Common myeloid progenitor, CD34-positive (primary cell): ENCODE data around the gene HNRNPR. TPM values are rescaled to one million over a fixed set of nuclear protein-coding genes. Genes with fewer than 3 reads are reported as not detected.
A peak's percentile ranks its signal among the peaks of the same experiment; 100 is the strongest.

Source experiments
- CTCF ChIA-PET: fragments of 350-600 bp; sonication (Branson Sonifier 250); formaldehyde crosslinking; loops from one replicate; lab custom pipeline; 2021; ENCODE audit warnings: antibody characterized with exemption; lab: Charles Lee
- POLR2A ChIA-PET: fragments of 350-600 bp; sonication (Branson Sonifier 250); formaldehyde crosslinking; loops from one replicate; lab custom pipeline; 2021; ENCODE audit warnings: antibody characterized with exemption; lab: Charles Lee
- DNase-seq, 3 donors: peaks; one replicate each; pipeline versions ENCODE4 v3.0.0 to v3.0.0-alpha.2; 2013
- H3K27ac ChIP-seq, 2 experiments: 1 replicate in 1 of 2; 2 replicates in 1 of 2; pipeline ENCODE4 v1.7.0; 2013; ENCODE audit warnings: inconsistent platforms in 2 of 2, low read length in 2 of 2, mild to moderate bottlenecking in 2 of 2, low read depth in 1 of 2, moderate library complexity in 1 of 2; ENCODE audit not compliant: severe bottlenecking in 2 of 2, insufficient read depth in 1 of 2, poor library complexity in 1 of 2
- H3K27me3 ChIP-seq, 5 experiments: replicated peaks in 2 of 5; 1 replicate in 3 of 5; 2 replicates in 2 of 5; pipeline versions ENCODE4 v1.6.1 to v1.7.0; 2013; ENCODE audit warnings: low read length in 4 of 5, mild to moderate bottlenecking in 2 of 5, moderate library complexity in 2 of 5, inconsistent platforms in 1 of 5; ENCODE audit not compliant: insufficient read depth in 5 of 5, control insufficient read depth in 4 of 5
- H3K36me3 ChIP-seq, 4 experiments: 1 replicate in 2 of 4; 2 replicates in 2 of 4; pipeline versions ENCODE4 v1.6.1 to v1.7.0; 2013; ENCODE audit warnings: low read length in 3 of 4, control low read depth in 1 of 4, mild to moderate bottlenecking in 1 of 4; ENCODE audit not compliant: control insufficient read depth in 4 of 4, insufficient read depth in 4 of 4
- H3K4me1 ChIP-seq, 4 experiments: 1 replicate in 3 of 4; 2 replicates in 1 of 4; pipeline versions ENCODE4 v1.6.1 to v1.7.1; 2013; ENCODE audit warnings: low read length in 3 of 4, mild to moderate bottlenecking in 3 of 4, control low read depth in 1 of 4, inconsistent platforms in 1 of 4, moderate library complexity in 1 of 4; ENCODE audit not compliant: control insufficient read depth in 4 of 4, insufficient read depth in 4 of 4; ENCODE audit errors: control extremely low read depth in 1 of 4
- H3K4me3 ChIP-seq, 7 experiments: 1 replicate in 4 of 7; 2 replicates in 3 of 7; pipeline versions ENCODE4 v1.5.1 to v1.7.0; 2013; ENCODE audit warnings: mild to moderate bottlenecking in 7 of 7, low read length in 6 of 7, moderate library complexity in 6 of 7, inconsistent platforms in 2 of 7, low read depth in 2 of 7, control low read depth in 1 of 7; ENCODE audit not compliant: insufficient read depth in 4 of 7, control insufficient read depth in 1 of 7; ENCODE audit errors: extremely low read depth in 1 of 7
- H3K9me3 ChIP-seq, 5 experiments: 1 replicate in 4 of 5; 2 replicates in 1 of 5; pipeline versions ENCODE4 v1.6.1 to v1.7.1; 2013; ENCODE audit warnings: low read length in 4 of 5, mild to moderate bottlenecking in 2 of 5, inconsistent platforms in 1 of 5, low read depth in 1 of 5, moderate library complexity in 1 of 5; ENCODE audit not compliant: control insufficient read depth in 4 of 5, insufficient read depth in 2 of 5; ENCODE audit errors: control extremely low read depth in 1 of 5
- WGBS: methylation state at CpG from one replicate; pipeline ENCODE4 v1.1.5; 2013; ENCODE audit not compliant: insufficient coverage; 5-methylcytosine and 5-hydroxymethylcytosine counted together
- polyA plus RNA-seq: library from polyadenylated mRNA; unstranded; fragments of 120-200 nt; gene quantifications from one replicate; pipeline ENCODE4 v1.2.1, GENCODE V29; 2013

Gene HNRNPR
- 151 TPM for polyA plus RNA-seq

DNA sequence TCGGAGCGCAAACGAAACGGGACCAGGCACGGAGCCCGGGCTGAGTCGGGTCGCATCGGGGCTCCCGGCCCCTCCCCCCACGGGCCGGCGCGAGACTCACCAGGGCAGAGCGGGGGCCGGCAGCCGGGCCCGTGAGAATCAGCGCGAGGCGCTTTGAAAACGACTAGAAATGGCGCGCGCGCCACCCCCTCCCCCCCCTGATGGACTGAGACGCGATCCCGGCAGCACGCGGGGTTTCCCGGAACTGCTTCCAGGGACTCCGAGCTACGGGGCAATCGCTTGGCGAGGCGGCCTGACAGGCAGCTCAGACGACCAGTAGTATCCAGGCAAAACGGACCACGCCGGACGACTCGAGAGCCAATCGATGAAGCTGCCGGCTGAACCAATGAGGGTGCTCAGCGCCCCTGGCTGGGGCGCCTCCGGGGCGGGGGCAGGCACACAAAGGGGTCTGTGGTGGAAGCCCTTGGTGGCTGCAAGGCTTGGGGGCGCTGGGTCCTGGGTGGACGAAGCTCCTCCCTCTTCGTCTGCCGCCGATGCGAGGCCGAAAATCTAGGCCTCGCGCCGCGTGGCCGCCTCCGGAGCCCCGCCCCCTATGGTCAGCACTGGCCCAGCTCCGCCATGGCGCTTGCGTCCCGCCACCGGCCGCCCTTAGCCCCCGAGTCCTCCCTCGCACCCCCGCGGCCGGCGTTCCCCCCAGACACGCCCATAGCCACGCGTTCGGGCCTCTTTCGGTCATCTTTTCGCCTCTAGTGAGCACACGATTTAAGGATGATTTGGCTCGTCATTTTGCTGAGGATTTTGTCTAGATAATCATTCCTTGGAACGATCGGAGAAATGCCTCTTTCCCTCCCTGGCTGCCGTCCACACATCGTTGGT is at the start of gene HNRNPR:
Gene HNRNPR (minus strand): TSS at position 174 of the 876 bp plus-strand sequence. CDS start 3,276 bp downstream, outside the sequence.
- peaks cover 0 to 6% (median 0%) of the 10 kb centered on the region in 4 experiments for H3K36me3 ChIP-seq
- ChIA-PET POLR2A (interaction anchor here (0.6 to 1.8 kb wide), 9 partner anchors 9 to 656 kb away, joined by 3 to 21 read pairs (median 4); partner anchors contain the start of gene ZNF436), CTCF (interaction anchor here (0.6 to 1.7 kb wide), 12 partner anchors 10 to 153 kb away, joined by 3 to 6 read pairs (median 3); partner anchors contain the start of gene ZNF436)
- WGBS, result 0% methylated on average over 79 of the region's 87 CpGs
- peaks cover 22 to 44% (median 31%) of the 10 kb centered on the region in 4 experiments for H3K4me1 ChIP-seq
- peak within 1 kb of the TSS; percentile 77 to 94 (median 87) for H3K4me3 ChIP-seq
- DNase-seq, result peak; percentile 100
- peak within 1 kb of the TSS; percentile 84 to 93 for H3K27ac ChIP-seq
- no peaks in the 10 kb centered on the region for H3K27me3 ChIP-seq
- no peaks in the 10 kb centered on the region for H3K9me3 ChIP-seq

GRCh38 chr1:23393706-23394105 is 49.6 kb upstream of the HNRNPR start:
- Histone ChIP-seq H3K4me3 (no peak overlapping the region), H3K27me3 (no peaks in the 10 kb centered on the region), H3K36me3 (no peaks in the 10 kb centered on the region), H3K4me1 (peaks cover 0 to 7% (median 5%) of the 10 kb centered on the region in 4 experiments), H3K9me3 (no peaks in the 10 kb centered on the region), H3K27ac (no peak overlapping the region)
- no peak for DNase-seq
- ChIA-PET POLR2A (no interaction called here), CTCF (interaction anchor here (1.1 kb wide), 1 partner anchor 10 kb away, joined by 7 read pairs; no protein-coding TSS in a partner anchor)
- 98% methylated on average over 15 of the region's 15 CpGs for WGBS

DNA sequence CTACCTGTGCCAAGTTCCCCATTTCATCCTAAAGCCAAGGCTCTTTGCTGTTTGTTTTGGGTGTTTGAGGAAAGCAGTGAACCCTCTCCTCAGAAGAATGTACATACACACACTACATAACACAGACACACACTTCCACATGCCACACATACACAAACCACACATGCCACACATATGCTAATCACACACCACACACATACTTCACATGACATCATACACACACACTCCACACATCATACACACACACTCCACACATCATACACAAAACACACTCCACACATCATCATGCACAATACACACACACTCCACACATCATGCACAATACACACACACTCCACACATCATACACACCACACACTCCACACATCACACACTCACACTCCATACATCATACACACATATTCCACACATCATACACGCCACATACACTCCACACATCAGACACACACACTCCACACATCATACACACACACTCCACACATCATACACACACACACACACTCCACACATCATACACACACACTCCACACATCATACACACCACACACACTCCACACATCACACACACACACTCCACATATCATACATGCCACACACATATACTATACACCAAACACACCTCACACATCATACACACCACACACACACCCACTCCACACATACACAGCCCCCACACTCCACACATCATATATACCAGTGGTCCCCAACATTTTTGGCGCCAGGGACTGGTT is 48.2 kb upstream of the HNRNPR start:
- no peak overlapping the region for H3K4me3 ChIP-seq
- H3K36me3 ChIP-seq, result no peaks in the 10 kb centered on the region
- CTCF ChIA-PET, result interaction anchor here (0.7 to 1.5 kb wide), 2 partner anchors 10 to 12 kb away, joined by 3 read pairs; no protein-coding TSS in a partner anchor
- POLR2A ChIA-PET, result no interaction called here
- no peaks in the 10 kb centered on the region for H3K27me3 ChIP-seq
- H3K9me3 ChIP-seq, result no peaks in the 10 kb centered on the region
- WGBS, result 59% methylated on average over 1 of the region's 2 CpGs
- no peak overlapping the region for H3K27ac ChIP-seq
- peaks cover 0 to 7% (median 5%) of the 10 kb centered on the region in 4 experiments for H3K4me1 ChIP-seq
- DNase-seq, result peak in 1 of 3 donors; percentile 28

- no peaks in the 10 kb centered on the region for H3K27me3 ChIP-seq
- CTCF ChIA-PET, result interaction anchor here (0.6 to 3.2 kb wide), 5 partner anchors 14 to 108 kb away, joined by 3 to 18 read pairs (median 4); partner anchors contain the start of gene HNRNPR
- 59% methylated on average over 8 of the region's 9 CpGs for WGBS
Measured at GRCh38 chr1:23389837-23390321, 45.8 kb upstream of the HNRNPR start.

DNA sequence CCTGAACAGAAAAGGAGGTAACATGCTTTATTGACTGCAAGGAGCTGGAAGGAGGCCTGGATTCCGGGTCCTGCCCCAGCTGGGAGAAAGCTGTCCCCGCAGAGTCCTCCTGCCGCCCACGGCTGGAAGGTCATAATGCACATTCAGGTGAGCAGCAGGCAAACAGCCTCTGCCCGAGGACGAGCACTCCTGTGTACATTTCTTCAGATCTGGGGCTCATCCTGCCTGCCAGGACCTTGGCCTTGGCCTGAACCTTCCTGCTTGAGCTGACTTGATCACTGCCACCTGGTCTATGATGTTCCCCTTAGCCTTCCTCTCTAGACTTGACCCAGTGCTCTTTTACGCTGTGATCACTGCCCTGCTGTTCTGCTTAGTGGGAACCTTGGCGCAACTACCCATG is 43.4 kb upstream of the HNRNPR start:
- DNase-seq, result no peak
- Histone ChIP-seq H3K4me3 (no peak overlapping the region), H3K9me3 (no peaks in the 10 kb centered on the region), H3K4me1 (peaks cover 0 to 7% (median 5%) of the 10 kb centered on the region in 4 experiments), H3K27ac (no peak overlapping the region), H3K36me3 (no peaks in the 10 kb centered on the region), H3K27me3 (no peaks in the 10 kb centered on the region)
- POLR2A ChIA-PET, result no interaction called here
- CTCF ChIA-PET, result interaction anchor here (3.2 kb wide), 1 partner anchor 16 kb away, joined by 18 read pairs; no protein-coding TSS in a partner anchor
- 100% methylated on average over 7 of the region's 8 CpGs for WGBS

More at GRCh38 chr1:23389837-23390321, 45.8 kb upstream of the HNRNPR start:
- Histone ChIP-seq H3K9me3 (no peaks in the 10 kb centered on the region), H3K4me1 (peaks cover 0 to 7% (median 5%) of the 10 kb centered on the region in 4 experiments), H3K36me3 (no peaks in the 10 kb centered on the region), H3K27ac (no peak overlapping the region), H3K4me3 (no peak overlapping the region)
- peak in 2 of 3 donors; percentile 47 to 58 for DNase-seq
- POLR2A ChIA-PET, result interaction anchor here (0.6 kb wide), 1 partner anchor 8 kb away, joined by 3 read pairs; no protein-coding TSS in a partner anchor

DNA sequence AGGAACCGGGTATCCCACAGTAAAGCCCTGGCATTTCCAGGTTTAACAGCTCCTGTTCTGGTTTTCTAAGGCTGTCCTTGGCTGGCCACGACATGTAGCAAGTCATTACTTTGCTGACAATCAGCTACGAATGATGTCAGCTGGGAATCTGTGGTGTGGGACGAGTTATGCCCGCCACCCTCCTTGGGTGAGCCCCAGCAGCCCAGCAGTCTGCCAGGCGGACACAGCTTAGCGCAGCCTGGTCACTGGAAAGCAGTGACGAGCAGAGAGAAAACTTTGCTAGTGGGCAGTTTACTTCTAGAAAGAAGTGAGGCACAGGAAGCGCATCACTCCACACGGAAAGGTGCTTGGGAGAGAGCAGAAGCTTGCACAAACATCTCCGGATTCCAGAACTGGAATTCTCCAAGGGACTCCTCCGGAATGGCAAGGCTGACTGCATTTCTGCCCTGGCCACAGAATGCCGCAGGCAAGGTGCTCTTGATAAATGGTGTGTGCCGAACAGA is 41.1 kb upstream of the HNRNPR start:
- H3K27me3 ChIP-seq, result no peaks in the 10 kb centered on the region
- H3K36me3 ChIP-seq, result no peaks in the 10 kb centered on the region
- H3K4me1 ChIP-seq, result peaks cover 0 to 14% (median 6%) of the 10 kb centered on the region in 4 experiments
- H3K4me3 ChIP-seq, result no peak overlapping the region
- CTCF ChIA-PET, result interaction anchor here (1.2 to 1.8 kb wide), 2 partner anchors 9 to 19 kb away, joined by 4 read pairs; no protein-coding TSS in a partner anchor
- DNase-seq, result no peak
- H3K27ac ChIP-seq, result no peak overlapping the region
- POLR2A ChIA-PET, result interaction anchor here (0.7 kb wide), 1 partner anchor 15 kb away, joined by 3 read pairs; the partner anchor contains the start of gene ZNF436
- WGBS, result 98% methylated on average over 14 of the region's 14 CpGs
- no peaks in the 10 kb centered on the region for H3K9me3 ChIP-seq
